Activated CD8-positive, alpha-beta memory T cell treated with anti-CD3 and anti-CD28 coated beads, Interleukin-2, amount 50 U/mL, for 24 hours (primary cell): ENCODE measurements around the gene TCF12.
"Not testable (repeated sequence)": the region's sequence is repeated elsewhere in the genome, so short reads cannot be mapped to it uniquely, and the experiment has no call there.

Source experiments
- DNase-seq: peaks from one replicate; pipeline ENCODE4 v3.0.0-alpha.2; 2020; ENCODE audit errors: extremely low read depth

The TCF12 gene

GRCh38 chr15:56978898-56979662 is 60.6 kb downstream of the TCF12 start:
- no peak for DNase-seq

DNA sequence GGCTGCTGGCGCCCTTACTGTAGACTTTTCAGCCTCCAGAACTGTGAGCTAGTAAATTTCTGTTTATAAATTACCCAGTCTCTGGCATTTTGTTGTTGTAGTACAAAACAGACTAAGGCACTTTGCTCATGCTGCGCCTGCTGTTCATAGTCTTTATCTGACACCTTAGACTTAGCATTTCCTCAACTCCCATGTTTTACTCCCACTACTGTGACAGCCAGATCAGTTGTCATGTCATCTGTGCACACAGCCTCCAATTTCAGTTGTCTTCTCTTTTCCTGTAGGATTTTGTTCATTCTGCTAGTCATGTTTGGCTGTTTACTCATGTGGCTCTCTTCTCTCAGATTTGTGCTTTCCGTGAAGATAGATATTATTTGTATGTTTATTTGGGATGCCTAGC is 62.0 kb downstream of the TCF12 start:
- DNase-seq: no peak

DNA sequence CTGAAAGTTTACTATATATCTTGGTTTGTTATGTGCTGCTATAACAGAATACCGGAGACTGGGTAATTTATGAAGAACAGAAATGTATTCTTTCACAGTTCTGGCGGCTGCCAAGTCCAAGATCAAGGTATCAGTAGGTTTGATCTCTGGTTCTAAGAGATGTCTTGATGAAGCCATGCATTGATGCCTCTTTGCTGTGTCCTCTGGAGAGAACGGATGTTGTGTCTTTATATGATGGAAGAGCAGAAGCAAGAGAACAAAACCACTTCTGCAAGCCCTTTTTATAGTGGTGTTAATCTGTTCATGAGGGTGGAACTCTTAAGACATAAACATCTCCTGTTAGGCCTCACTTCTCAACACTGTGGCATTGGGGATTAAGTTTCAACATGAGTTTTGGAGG is 62.7 kb downstream of the TCF12 start:
- no peak for DNase-seq

DNA sequence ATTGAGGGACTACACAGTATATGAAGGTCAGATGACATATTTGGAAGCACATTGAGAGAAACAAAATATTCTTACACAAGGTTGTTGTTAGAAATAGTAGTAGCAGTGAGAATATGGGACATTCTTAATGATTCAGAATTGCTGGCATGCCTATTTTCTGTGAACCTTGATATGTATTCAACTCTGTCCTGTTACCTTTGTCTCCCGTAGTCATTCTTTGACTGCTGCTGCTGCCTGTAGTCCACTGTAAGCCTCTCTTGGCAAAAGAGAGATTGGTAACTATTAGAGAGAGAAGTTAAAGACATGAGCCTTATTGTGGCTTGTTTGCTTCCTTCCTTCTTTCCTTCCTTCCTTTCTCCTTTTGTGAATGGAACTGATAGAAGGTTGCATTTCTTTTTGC is 64.5 kb downstream of the TCF12 start:
- DNase-seq: no peak

- DNase-seq: no peak
Observed at GRCh38 chr15:56984681-56985481, 66.4 kb downstream of the TCF12 start.

DNA sequence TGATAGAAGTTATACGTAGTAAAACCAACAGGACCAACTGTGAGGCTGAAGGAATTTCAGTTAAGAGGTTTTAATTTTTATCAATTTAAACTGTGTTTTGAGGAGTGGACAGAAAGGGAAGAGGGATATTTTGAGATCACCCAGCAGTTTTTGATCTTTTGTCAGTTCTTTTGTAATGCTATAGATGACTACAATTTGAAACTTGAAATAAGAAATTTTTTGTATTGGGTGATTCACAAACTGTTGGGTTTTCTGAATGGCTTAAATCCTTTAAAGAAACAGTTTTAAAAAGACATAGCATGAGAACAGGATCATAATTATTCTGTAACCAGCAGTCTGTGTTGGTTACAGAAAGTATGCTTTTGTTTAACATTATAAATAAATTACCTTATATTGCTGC is 67.4 kb downstream of the TCF12 start:
- DNase-seq: no peak

GRCh38 chr15:56987286-56987685 is 68.8 kb downstream of the TCF12 start:
- DNase-seq: no peak

GRCh38 chr15:56988219-56988618 is 69.8 kb downstream of the TCF12 start:
- DNase-seq: no peak

- DNase-seq: no peak
Observed at GRCh38 chr15:56989411-56989924, 71.0 kb downstream of the TCF12 start.

GRCh38 chr15:56991017-56991416 is 72.6 kb downstream of the TCF12 start:
- no peak for DNase-seq

- DNase-seq: no peak
Observed at GRCh38 chr15:56992725-56993124, 74.3 kb downstream of the TCF12 start.

GRCh38 chr15:56994280-56994679 is 75.8 kb downstream of the TCF12 start:
- DNase-seq: no peak

GRCh38 chr15:56996093-56996492 is 77.6 kb downstream of the TCF12 start:
- DNase-seq: no peak

- no peak for DNase-seq
Observed at GRCh38 chr15:56996746-56997470, 78.5 kb downstream of the TCF12 start.

DNA sequence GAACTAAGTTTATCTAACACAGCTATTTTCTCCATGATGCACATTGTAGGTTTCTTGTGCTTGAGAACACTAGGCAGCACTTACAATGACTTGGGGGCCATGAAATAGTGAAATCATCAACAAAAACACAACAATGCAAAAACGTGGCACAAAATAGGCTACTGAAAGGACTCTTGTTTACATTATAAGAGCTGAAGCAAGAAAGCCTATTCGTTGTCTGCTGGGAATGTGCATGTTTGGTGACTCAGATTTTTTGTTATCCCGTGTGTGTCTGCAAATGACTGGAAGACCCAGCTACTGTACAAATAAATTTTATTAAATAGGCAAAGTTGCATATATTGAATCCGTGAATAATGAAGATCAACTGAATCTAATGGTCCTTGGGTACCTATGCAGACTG is 85.0 kb downstream of the TCF12 start:
- DNase-seq: no peak

DNA sequence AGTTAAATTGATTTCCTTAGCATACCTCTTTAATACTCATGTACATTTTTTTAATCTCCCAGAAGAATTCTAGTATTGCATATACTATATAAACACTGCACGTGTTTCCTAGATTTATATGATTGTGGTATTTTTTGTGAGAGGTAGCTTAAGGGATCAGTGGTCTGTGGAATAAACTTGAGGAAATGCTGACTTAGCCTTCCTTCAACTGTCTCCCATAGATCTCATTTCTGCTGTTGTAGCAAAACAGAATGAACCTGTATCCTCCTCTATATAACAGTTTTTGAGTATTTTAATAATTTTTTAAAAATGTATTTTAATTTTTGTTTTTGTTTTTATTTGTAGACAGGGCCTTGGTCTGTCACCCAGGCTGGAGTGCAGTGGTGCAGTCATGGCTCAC is 86.8 kb downstream of the TCF12 start:
- DNase-seq: no peak

DNA sequence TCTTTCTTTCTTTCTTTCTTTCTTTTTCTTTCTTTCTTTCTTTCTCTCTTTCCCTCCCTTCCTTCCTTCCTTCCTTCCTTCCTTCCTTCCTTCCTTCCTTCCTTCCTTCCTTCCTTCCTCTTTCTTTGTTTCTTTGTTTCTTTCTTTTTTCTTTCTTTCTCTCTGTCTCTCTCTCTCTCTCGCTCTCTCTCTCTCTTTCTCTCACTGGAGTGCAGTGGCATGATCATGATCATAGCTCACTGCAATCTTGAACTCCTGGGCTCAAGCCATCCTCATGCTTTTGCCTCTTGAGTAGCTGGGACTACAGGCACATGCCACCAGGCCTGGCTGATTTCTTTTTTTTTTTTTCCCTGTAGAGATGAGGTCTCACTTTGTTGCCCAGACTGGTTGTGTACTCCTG is 89.4 kb downstream of the TCF12 start:
- not testable (repeated sequence) for DNase-seq

DNA sequence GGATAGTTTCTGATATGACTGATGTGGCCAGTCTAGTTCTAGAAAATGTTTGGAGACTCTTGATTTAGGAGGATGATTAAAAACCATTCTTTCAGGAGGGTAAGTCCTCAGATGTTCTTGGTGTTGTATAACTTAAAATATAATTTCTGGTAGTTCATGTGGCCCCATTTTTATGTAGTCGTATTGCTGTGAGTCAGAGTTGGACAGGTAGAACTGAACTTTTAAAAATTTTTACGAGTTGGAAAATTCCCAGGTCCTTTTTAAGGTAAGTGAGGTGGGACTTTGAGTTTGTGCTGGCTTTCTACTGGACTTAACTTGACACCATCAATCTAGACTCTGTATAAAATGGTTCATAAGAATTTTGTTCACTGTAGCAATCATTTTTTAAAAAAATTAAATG is 92.3 kb downstream of the TCF12 start:
- no peak for DNase-seq

- no peak for DNase-seq
Observed at GRCh38 chr15:57012556-57012955, 94.1 kb downstream of the TCF12 start.

DNA sequence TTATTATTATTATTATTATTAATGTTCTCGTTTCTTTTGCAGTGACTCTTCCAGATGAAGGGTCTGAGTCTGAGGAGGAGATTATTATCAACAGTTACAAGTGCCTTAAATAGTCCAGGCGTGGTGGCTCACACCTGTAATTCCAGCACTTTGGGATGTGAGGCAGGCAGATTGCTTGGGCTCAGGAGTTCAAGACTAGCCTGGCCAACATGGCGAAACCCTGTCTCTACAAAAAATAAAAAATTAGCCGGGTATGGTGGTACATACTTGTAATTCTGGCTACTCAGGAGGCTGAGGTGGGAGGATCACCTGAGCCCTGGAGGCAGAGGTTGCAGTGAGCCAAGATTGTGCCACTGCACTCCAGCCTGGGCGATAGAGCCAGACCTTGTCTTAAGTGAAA is 96.5 kb downstream of the TCF12 start:
- not testable (repeated sequence) for DNase-seq

GRCh38 chr15:57015360-57015759 is 96.9 kb downstream of the TCF12 start:
- DNase-seq: no peak

- DNase-seq: no peak
Observed at GRCh38 chr15:57015897-57016296, 97.5 kb downstream of the TCF12 start.
